SK-N-MC (cell line): ENCODE measurements around the gene ELK4.

ENCODE experiments used
- EZH2 ChIP-seq: fragments of 200-600 bp; sonication (generic); IDR thresholded peaks from one replicate; pipeline ENCODE4 v1.6.1; 2017; ENCODE audit warnings: antibody characterized with exemption
- FOXP2 ChIP-seq: optimal IDR thresholded peaks from 2 replicates; pipeline ENCODE3; 2011; ENCODE audit warnings: mild to moderate bottlenecking, moderate library complexity; ENCODE audit not compliant: insufficient read depth; ENCODE audit errors: extremely low read length, control extremely low read depth
- POLR2AphosphoS5 ChIP-seq: IDR thresholded peaks from 2 replicates; pipeline ENCODE4 v1.6.1; 2012; ENCODE audit warnings: mild to moderate bottlenecking, low read depth, low read length, borderline replicate concordance

DNA sequence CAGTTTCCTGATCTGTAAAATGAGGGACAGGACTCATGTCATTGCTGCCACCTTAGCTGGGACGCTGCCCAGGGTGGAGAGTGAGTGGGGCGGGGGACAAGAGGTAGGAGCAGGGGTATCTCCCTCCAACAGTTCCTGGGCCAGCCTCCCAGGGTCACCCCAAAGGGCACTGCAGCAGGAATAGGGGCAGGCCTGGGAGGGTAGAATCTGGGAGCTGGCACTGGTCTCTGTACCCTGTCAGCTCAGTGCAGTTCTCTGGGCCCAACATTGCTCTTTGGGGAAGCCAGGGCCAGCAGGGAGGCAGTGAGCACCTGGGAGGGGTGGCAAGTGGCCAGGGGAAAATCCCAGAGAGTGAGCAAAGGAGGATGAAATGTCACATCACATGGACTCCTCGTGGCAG lies 55.8 kb downstream of the ELK4 start:
- TF ChIP-seq EZH2 = no peak
- TF ChIP-seq POLR2AphosphoS5 = no peak
- TF ChIP-seq FOXP2 = no peak
